Putamen (tissue), 1 donor: Measurements from ENCODE around the gene CTSH.
A peak's percentile ranks its signal among the peaks of the same experiment; 100 is the strongest.
"Not testable (repeated sequence)": the region's sequence is repeated elsewhere in the genome, so short reads cannot be mapped to it uniquely, and the experiment has no call there.

Experiments used
- DNase-seq: peaks from one replicate; pipeline ENCODE4 v3.0.0-alpha.2; 2016; ENCODE audit warnings: low spot score

Gene CTSH

GRCh38 chr15:78880813-78881212, 64.0 kb downstream of the CTSH start:
- DNase-seq: no peak

DNA sequence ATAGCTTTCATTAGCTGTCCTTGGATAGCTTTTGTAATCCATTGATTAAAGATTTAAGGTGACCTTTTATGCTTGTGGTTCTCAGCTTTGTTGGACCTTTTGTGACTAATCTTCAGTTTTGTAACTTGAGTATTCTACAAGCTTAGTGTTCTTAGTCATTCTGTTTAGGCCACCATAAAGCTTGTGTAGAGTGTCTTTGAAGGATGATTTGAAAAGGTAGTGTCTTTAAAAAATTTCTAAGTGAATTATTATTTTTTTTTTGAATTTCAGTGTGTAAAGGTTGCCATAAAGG, 64.7 kb downstream of the CTSH start:
- no peak for DNase-seq

DNA sequence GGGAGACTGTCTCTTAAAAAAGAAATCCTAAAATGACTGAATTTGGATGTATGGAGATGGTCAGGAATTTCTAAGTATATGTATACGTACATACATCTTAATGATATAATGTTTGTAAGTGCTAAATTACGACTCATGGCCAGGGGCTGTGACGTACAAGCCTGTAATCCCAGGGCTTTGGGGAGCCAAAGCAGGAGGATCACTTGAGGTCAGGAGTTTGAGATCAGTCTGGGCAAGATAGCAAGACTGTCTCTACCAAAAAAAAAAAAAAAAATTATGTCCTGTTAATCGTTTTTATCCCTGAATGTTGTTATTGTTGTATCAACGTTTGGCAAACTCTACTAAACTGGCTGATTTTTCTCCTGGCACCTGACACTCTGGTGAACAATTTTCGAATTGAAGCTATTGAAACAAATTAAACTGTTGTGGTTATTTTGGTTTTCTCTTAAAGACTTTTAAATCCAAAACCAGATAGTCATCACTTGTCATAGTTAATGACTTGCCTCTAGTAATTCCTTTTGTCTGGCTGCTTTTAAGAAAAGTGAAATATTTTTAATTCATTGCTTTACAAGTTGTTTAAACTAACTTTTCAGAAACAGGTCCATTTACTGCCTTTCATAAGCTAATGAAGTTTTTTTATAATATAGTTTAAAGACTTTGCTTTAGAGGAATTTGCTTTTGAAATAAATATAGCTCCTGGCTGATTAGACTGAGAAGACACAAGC, 65.2 kb downstream of the CTSH start:
- DNase-seq: no peak

DNA sequence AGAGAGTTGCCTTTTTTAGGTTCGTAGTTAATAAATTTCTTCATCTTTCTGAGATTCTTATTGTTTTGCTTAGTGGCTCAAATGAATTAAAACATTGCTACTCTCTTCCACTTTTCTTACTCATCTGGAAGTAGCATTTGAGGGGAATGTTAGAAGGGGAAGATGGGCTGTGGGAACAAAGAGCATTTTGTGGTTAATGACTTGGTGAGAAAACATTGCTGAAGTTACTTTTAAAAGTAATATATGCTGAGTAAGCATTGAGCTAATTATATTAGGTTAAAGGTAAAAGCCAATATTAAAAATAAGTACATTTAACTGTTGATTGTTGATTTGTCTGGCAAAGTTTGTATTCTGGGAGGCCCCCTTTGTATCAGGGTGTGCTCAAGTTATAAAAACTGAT, 66.5 kb downstream of the CTSH start:
- no peak for DNase-seq

DNA sequence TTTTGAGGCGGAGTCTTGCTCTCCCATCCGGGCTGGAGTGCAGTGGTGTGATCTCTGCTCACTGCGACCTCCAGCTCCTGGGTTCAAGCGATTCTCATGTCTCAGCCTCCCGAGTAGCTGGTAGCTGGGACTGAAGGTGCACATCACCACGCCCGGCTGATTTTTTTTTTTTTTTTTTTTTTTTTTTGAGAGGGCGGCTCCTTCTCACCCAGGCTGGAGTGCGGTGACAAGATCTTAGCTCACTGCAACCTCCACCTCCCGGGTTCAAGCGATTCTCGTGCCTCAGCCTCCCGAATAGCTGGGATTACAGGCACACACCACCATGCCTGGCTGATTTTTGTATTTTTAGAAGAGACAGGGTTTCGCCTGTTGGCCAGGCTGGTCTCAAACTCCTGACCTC, 67.9 kb downstream of the CTSH start:
- DNase-seq: not testable (repeated sequence)

- no peak for DNase-seq
Measured at GRCh38 chr15:78875107-78875914, 69.5 kb downstream of the CTSH start.

DNA sequence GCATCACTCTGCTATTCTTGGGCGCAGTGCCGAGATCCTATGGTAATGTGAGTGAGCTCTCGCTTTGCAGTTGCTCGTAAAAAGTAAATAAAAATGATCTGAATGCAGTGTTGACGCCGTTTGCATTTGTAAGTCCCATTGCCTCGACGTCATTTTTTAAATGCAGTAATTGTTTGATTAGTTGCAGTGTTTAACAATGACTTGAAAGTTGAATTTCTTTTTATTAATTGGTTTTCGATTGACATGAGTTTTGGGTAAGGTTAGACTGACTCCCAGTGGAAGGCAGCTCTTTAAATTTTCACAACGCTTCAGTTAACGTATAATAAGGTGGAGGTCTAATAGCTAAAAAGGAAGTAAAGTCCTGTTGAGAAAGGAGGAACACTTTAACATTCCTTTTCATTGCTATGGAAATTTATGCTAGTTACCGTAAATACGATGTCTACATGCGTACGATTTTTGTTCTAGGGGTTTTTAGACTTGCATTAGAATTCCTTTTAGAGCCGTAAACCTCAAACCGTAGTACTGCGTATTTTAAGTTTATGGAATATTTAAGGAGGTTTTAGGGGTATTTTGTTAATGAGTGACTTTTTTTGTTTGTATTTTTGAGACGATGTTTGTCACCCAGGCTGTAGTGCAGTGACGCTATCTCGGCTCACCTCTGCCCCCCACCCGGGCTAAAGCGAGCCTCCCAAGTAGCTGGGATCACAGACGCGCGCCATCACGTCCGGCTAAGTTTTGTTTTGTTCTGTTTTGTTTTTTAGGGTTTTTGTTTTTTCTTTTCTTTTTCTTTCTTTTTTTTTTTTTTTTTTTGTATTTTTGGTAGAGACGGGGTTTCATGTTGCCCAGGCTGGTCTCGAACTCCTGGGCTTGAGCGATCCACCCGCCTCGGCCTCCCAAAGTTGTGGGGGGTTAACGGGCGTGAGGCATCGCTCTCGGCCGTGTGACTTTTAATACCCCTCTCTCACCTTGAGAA, 70.8 kb downstream of the CTSH start:
- DNase-seq: no peak

DNA sequence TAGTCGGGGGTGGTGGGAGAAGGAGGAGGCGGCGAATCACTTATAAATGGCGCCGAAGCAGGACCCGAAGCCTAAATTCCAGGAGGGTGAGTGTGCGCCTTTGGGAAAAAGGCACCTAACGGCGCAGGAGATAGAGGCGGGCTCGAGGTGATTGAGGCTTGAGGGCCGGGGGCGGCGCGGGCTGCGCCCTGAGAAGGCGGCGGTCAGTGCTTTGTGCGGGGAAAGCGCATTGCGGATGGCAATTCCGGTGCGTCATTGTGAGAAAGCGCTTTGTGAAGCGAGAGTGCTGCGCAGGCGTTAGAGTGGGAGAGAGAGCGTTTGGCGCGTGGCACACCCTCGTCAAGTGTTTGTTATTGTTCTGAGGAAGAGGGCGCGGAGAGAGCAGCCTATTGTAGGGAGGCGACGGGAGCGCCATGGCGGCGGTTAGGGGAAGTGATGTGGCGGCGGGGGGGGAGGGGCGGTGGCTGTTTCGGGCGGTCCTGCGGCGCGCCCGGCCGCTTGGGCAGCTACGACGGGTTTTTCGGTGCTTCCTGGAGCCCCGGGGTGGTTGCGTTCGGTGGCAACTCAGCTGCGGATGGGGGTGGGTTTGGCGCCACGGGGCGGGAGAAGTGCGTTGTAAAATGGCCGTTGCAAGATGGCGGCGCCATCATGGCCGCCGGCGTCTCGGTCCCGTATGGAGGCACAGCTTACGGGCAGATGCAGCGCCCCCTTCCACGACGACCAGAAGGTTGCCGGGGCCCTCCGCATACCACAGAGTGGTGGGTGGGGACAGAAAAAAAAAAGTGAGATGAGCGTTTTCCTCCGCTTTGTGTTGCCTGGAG, 71.7 kb downstream of the CTSH start:
- peak; percentile 83 for DNase-seq

DNA sequence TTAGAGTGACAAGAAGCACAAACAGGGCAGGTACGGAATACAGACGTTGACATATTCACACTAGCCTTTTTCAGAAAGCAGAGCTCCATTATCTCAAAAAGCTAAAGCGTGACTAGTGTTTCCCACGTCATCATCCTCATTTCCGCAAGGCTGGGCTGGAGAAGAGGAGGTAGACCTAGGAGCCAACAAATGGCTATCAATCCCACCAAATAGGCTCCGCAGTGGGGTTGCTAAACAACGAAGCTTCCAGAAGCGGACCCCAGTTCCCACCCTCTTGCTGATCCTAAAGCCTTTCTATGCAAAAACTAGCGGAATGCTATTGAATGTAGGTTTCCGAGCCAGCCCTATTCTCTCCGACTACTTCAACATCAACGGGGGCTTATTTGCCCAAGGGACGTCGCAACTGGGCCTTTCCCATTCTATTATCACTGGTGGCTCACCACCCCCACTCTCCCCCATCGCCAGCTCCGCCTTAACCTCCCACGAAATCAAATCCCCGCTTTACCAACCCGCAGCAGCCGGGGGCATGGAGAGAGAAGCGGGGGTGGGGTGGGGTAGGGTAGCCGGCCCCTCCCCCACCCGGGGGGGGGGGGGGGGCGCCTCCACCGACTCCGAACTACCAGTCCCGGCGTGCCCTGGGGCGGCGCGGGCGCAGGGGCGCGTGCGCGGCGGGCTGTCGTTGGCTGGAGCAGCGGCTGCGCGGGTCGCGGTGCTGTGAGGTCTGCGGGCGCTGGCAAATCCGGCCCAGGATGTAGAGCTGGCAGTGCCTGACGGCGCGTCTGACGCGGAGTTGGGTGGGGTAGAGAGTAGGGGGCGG, 72.5 kb downstream of the CTSH start, which contains the start of gene MORF4L1:
MORF4L1 (plus strand) TSS at position 736 of the 817 bp plus-strand sequence. CDS start 128 bp downstream, outside the sequence.
- DNase-seq: peak; percentile 95

DNA sequence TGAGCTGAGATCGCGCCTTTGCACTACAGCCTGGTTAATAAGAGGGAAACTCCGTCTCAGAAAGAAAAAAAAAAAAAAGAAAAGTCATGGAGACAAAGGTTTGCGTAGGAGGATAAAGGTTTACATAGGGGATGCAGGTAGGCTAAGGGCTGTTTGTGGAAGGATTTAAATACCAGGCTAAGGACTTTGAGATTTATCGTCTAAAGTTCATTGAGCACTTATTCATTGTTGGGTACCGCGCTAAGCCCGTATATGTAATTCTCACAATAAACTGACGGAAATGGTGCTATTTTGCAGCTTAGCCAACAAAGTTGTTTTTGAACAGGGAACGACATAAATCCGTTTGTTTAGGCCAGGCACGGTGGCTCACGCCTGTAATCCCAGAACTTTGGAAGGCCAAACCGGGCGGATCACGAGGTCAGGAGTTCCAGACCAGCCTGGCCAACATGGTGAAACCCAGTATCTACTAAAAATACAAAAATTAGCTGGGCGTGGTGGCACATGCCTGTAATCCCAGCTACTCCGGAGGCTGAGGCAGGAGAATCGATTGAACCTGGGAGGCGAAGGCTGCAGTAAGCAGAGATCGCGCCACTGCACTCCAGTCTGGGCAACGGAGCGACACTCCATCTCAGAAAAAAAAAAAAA, 73.2 kb downstream of the CTSH start:
- not testable (repeated sequence) for DNase-seq
